Fibroblast of lung (primary cell): Measurements from ENCODE around the gene ZNF595. TPM values are rescaled to one million over a fixed set of nuclear protein-coding genes. Genes with fewer than 3 reads are reported as not detected.
A peak's percentile ranks its signal among the peaks of the same experiment; 100 is the strongest.
"Not testable (repeated sequence)": the region's sequence is repeated elsewhere in the genome, so short reads cannot be mapped to it uniquely, and the experiment has no call there.

ENCODE experiments used
- DNase-seq, 2 donors: peaks; one replicate each; pipeline versions ENCODE4 v3.0.0 to v3.0.0-alpha.2; 2010; ENCODE audit warnings: low read depth in 2 of 2
- H2AFZ ChIP-seq: 2 replicates; pipeline ENCODE4 v1.5.1; 2012; ENCODE audit warnings: low read length, control low read depth, inconsistent platforms
- H3K27ac ChIP-seq: 2 replicates; pipeline ENCODE4 v1.5.1; 2011; ENCODE audit warnings: low read length, control low read depth; ENCODE audit not compliant: insufficient read depth
- H3K27me3 ChIP-seq: 2 replicates; pipeline ENCODE4 v1.5.1; 2011; ENCODE audit warnings: mild to moderate bottlenecking, low read length; ENCODE audit not compliant: control insufficient read depth, insufficient read depth
- H3K36me3 ChIP-seq: 2 replicates; pipeline ENCODE4 v1.5.1; 2011; ENCODE audit warnings: low read length; ENCODE audit not compliant: control insufficient read depth, insufficient read depth
- H3K4me1 ChIP-seq: 2 replicates; pipeline ENCODE4 v1.5.1; 2011; ENCODE audit warnings: low read length; ENCODE audit not compliant: control insufficient read depth, insufficient read depth; ENCODE audit errors: extremely low read depth
- H3K4me2 ChIP-seq: 2 replicates; pipeline ENCODE4 v1.5.1; 2011; ENCODE audit warnings: low read length, control low read depth; ENCODE audit not compliant: insufficient read depth; ENCODE audit errors: extremely low read depth
- H3K4me3 ChIP-seq, 4 experiments: fragments of 200-600 bp in 1 of 4; sonication (generic) in 1 of 4; replicated peaks in 1 of 4; 2 replicates each; pipeline ENCODE4 v1.5.1; 2011 to 2016; ENCODE audit warnings: low read length in 4 of 4, low read depth in 3 of 4, mild to moderate bottlenecking in 3 of 4, control low read depth in 2 of 4, inconsistent platforms in 1 of 4, mixed read lengths in 1 of 4; ENCODE audit not compliant: insufficient read depth in 1 of 4; ENCODE audit errors: control extremely low read depth in 1 of 4
- H3K79me2 ChIP-seq: 2 replicates; pipeline ENCODE4 v1.5.1; 2012; ENCODE audit warnings: mild to moderate bottlenecking, low read length, inconsistent platforms; ENCODE audit not compliant: control insufficient read depth, insufficient read depth
- H3K9ac ChIP-seq: 2 replicates; pipeline ENCODE4 v1.5.1; 2011; ENCODE audit warnings: mild to moderate bottlenecking, low read length, control low read depth; ENCODE audit not compliant: insufficient read depth
- H3K9me3 ChIP-seq: 2 replicates; pipeline ENCODE4 v1.5.1; 2012; ENCODE audit warnings: low read depth, low read length; ENCODE audit not compliant: control insufficient read depth, insufficient read depth
- H4K20me1 ChIP-seq: 2 replicates; pipeline ENCODE4 v1.5.1; 2011; ENCODE audit warnings: low read length; ENCODE audit not compliant: control insufficient read depth, insufficient read depth; ENCODE audit errors: extremely low read depth
- polyA minus RNA-seq: library from RNA; depleted of rRNA, polyadenylated mRNA; stranded (reverse); fragments of >200 nt; gene quantifications from 2 replicates; pipeline ENCODE4 v1.2.3, GENCODE V29; 2011; ENCODE audit warnings: low replicate concordance
- polyA plus RNA-seq, 2 donors: library from polyadenylated mRNA; depleted of rRNA in 1 of 2; stranded (reverse) in 1 of 2; unstranded in 1 of 2; fragments of >200 nt; gene quantifications; 2 replicates each; pipeline ENCODE4 v1.2.1, GENCODE V29; 2011 to 2012; ENCODE audit warnings: missing spikeins in 1 of 2
- total RNA-seq: library from RNA; depleted of rRNA; stranded (reverse); fragments of >200 nt; gene quantifications from 2 replicates; pipeline ENCODE4 v1.2.1, GENCODE V29; 2014

Gene ZNF595
- total RNA-seq (11.0 and 16.2 TPM in 2 replicates), polyA plus RNA-seq (4.6 and 5.8 TPM in 2 replicates), polyA minus RNA-seq (1.4 and 1.7 TPM in 2 replicates)
- polyA plus RNA-seq (2012) = 3.0 and 3.6 TPM in 2 replicates

DNA sequence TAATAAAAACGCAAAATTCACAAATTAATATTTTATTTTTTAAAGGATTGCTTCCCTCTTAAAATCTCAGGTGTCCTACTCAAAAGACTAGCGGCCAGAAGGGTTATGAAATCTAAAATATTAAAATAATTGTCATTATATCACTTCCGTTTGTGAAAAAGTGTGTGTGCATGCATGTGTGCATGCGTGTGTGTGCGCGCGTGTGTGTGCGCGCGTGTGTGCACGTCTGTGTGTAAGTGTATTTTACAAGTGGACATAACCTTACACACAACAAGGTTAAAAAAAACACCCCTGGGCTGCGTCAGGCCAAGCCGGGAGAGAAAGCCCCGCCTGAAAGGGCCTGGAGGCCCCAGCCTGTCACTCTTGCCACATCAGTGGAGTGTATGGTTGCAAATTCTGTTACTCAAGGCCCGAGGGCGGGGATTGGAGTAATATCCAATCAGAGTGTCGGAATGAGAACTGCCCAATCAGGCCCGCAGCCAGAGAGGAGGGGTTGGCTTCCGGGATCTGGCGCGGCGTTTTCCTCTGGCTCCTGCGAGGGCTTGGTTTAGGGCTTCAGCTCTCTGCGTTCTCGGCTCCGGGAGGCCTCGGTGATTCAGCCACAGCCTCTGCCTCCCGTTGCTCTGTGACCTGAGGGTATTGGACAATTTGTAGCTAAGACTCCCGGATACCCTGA is at the start of gene ZNF595:
TSS of gene ZNF595 (plus strand) at position 518 of the 676 bp plus-strand sequence. CDS start 168 bp downstream, outside the sequence.
- DNase-seq, H3K9me3 ChIP-seq, H3K4me2 ChIP-seq, H2AFZ ChIP-seq, H3K9ac ChIP-seq, H3K79me2 ChIP-seq, H3K4me1 ChIP-seq, H3K36me3 ChIP-seq, H3K27me3 ChIP-seq, H3K27ac ChIP-seq, H4K20me1 ChIP-seq: not testable (repeated sequence)
- H3K4me3 ChIP-seq = peak within 1 kb of the TSS in 2 of 4 experiments; percentile 32 to 34

DNA sequence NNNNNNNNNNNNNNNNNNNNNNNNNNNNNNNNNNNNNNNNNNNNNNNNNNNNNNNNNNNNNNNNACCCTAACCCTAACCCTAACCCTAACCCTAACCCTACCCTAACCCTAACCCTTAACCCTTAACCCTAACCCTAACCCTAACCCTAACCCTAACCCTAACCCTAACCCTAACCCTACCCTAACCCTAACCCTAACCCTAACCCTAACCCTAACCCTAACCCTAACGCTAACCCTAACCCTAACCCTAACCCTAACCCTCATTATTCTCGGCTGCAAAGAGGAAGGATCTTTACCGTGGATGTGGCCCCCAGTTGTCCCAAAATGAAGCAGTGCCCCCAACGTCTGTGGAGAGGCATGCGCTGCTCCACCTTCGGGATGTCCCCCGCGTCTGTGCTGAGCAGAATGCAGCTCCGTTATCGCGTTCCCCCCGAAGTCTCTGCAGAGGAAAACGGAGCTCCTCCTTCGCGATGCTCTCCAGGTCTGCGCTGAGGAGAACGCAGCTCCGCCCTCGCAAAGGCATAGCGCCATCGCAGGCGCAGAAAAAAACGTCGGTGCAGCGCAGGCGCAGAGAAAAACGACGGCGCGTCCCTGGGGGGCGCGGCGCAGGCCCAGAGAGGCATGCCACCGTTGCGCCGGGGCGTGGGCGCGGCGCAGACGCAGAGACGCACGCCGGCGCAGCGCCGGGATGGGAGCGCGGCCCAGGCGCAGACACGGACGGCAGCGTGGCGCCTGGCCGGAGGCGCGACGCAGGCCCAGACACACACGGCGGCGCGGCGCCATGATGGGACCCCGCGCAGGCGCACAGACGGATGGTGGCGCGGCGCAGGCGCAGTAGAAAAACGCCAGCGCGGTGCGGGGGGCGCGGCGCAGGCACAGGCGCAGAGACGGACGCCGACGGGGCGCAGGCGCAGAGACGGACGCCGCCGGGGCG is 42.9 kb upstream of the ZNF595 start:
- H3K79me2 ChIP-seq, H2AFZ ChIP-seq, H3K4me1 ChIP-seq, H3K27me3 ChIP-seq, H3K9me3 ChIP-seq, H3K27ac ChIP-seq, H3K36me3 ChIP-seq, H4K20me1 ChIP-seq, H3K4me2 ChIP-seq, H3K4me3 ChIP-seq, H3K9ac ChIP-seq: not testable (repeated sequence)
- DNase-seq = peak; percentile 6

DNA sequence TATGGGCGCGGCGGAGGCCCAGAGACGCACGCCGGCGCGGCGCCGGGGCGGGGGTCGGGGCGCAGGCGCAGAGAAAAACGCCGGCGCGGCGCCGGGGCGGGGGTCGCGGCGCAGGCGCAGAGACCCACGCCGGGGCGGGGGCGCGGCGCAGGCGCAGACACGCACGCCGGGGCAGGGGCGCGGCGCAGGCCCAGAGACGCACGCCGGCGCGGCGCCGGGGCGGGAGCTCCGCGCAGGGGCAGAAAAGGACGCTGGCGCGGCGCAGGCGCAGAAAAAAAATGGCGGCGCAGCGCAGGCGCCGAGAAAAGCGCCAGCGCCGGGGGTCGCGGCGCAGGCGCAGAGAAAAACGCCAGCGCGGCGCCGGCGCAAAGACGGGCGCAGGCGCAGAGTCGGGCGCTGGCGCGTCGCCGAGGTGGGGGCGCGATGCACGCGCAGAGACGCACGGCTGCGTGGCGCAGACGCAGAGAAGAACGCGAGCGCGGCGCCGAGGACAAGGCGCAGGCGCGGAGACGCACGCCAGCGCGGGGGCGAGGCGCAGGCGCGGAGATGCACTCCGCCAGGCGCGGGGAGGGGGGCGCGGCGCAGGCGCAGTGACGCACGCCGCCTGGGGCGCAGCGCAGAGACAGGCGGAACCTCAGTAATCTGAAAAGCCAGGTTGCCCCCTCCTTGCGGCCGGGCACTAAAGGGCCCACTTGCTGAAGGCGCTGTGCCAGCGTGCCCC is 41.9 kb upstream of the ZNF595 start:
- not testable (repeated sequence) for H3K9ac ChIP-seq, H3K9me3 ChIP-seq

DNA sequence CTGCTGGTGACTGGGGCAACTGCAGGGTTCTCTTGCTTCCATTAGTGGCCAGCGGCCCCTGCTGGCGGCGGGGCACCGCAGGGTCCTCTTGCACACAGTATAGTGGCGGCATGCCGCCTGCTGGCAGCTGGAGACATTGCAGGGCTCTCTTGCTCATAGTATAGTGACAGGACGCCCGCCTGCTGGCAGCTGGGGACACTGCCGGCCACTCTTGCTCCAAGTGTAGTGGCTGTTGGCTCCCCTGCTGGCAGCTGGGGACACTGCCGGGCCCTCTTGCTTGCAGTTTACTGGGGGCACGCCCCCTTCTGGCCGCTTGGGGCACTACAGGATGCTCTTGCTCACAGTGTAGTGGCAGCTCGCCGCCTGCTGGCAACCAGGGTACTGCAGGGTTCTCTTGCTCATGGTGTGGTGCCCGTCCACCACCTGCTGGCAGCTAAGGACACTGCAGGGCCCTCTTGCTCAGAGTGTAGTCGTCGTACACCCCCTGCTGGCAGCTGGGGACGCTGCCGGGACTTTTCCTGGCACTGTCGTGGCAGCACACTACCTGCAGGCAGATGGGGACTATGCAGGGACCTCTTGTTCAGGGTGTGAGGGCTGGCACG is 41.2 kb upstream of the ZNF595 start:
- not testable (repeated sequence) for H3K4me2 ChIP-seq, DNase-seq, H3K27ac ChIP-seq, H3K36me3 ChIP-seq, H4K20me1 ChIP-seq, H2AFZ ChIP-seq, H3K9me3 ChIP-seq, H3K4me1 ChIP-seq, H3K9ac ChIP-seq, H3K27me3 ChIP-seq, H3K79me2 ChIP-seq, H3K4me3 ChIP-seq

More for the DNA sequence above, 41.9 kb upstream of the ZNF595 start:
- not testable (repeated sequence) for H3K79me2 ChIP-seq, H3K27ac ChIP-seq, H3K27me3 ChIP-seq, H3K4me1 ChIP-seq, DNase-seq, H3K4me2 ChIP-seq, H2AFZ ChIP-seq, H3K36me3 ChIP-seq, H4K20me1 ChIP-seq, H3K4me3 ChIP-seq

DNA sequence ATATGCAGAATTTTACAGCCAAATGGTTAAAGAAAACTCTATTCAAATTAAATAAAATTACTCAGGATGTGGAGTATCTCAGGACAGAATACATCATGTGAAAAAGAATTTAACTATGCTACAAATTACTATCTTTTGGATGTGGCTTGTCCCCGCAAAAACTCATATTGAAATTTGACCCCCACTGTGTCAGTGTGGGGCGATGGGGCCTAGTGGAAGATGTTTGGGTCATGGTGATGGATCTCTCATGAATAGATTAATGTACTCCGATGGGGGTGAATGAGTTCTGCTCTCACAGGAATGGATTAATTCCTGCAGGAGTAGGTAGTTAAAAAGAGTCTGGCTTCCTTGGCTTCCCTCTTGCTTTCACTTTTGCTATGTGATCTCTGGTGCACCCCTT is 35.0 kb upstream of the ZNF595 start:
- not testable (repeated sequence) for H3K9ac ChIP-seq, H3K4me1 ChIP-seq, DNase-seq, H3K27me3 ChIP-seq, H3K4me2 ChIP-seq, H4K20me1 ChIP-seq, H3K79me2 ChIP-seq, H2AFZ ChIP-seq, H3K27ac ChIP-seq, H3K36me3 ChIP-seq, H3K9me3 ChIP-seq, H3K4me3 ChIP-seq

DNA sequence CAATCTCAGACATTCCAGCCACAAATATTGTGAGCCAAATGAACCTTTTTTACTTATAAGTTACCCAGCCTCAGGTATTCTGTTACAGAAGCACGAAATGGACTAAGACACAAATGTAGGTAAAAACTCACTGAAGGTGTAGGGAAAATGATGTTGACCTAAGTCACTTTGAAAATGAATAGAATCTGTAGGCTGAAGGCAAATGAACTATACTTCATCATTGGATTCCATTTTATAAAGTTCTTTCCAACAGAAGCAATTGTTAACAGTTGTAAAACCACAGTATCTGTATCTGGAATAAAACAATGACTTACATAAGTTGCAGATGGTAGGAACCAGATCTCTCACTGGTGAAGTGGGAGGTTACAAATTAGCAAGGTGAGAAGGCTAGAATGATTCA is 34.5 kb upstream of the ZNF595 start:
- H3K9me3 ChIP-seq, H3K36me3 ChIP-seq, H4K20me1 ChIP-seq, H3K4me1 ChIP-seq, H3K27me3 ChIP-seq, H3K79me2 ChIP-seq, H2AFZ ChIP-seq, H3K27ac ChIP-seq, DNase-seq, H3K4me3 ChIP-seq, H3K9ac ChIP-seq, H3K4me2 ChIP-seq: not testable (repeated sequence)
